ENCODE data around the gene ZKSCAN1.
"Not testable (repeated sequence)": the region's sequence is repeated elsewhere in the genome, so short reads cannot be mapped to it uniquely, and the experiment has no call there.

Gene ZKSCAN1

GRCh38 chr7:100003711-100004661 is 11.4 kb upstream of the ZKSCAN1 start:
- no peak for DNase-seq (ENCODE audit: low read depth)

GRCh38 chr7:100007887-100008286 is 7.5 kb upstream of the ZKSCAN1 start:
- DNase-seq (ENCODE audit: low read depth): no peak

DNA sequence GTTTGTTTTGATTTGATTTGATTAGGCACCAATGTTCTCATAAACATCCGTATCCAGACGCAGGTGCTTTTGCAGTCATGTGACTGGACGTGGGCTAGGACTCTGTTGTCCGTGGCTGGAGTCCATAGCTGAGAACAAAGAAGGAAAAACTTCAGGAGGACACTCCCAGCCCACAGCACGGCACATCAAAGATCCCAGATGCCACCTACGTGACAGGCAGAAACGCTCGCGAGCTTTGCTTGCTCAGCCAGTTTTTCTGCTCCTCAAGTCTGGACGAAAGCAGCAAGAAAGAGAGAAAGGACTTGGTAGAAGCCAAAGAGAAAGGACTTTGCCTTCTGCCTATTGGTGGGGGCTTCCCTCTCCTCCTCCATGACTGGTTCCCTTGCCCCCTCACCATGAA is 6.9 kb upstream of the ZKSCAN1 start:
- no peak for DNase-seq (ENCODE audit: low read depth)

DNA sequence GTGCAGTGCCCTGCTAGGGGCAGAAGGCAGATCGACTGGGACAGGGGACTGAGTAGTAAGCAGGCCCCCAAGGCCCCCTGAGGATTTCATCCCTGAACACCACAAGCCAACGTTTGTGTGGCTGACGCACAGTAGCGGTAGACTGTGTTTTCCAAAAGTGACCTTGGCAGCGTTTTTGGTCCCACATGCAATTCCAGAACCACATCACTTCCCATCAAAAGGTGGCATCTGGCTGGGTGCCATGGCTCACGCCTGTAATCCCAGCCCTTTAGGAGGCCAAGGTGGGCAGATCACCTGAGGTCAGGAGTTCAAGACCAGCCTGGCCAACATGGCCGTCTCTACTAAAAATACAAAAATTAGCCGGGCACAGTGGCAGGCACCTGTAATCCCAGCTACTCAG is 5.4 kb upstream of the ZKSCAN1 start:
- DNase-seq (ENCODE audit: low read depth): not testable (repeated sequence)

DNA sequence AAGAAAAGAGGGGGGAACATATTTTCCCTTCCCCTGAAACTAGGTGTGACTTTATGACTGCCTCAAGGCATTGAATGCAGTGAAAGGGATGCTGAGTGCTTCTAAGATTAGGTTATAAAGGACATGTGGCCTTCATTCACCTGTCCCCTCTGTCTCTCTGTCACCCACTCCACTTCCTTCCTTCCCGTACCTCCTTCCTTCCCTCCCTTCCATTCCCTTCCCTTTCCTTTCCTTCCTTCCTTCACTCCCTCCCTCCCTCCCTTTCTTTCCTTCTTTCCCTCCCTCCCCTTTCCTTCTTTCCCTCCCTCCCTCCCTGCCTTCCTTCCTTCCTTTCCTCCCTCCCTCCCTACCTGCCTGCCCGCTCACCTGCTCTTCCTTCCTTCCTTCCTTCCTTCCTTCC is 4.5 kb upstream of the ZKSCAN1 start:
- no peak for DNase-seq (ENCODE audit: low read depth)

- DNase-seq (ENCODE audit: low read depth): no peak
Measured at GRCh38 chr7:100011516-100011915, 3.9 kb upstream of the ZKSCAN1 start.

GRCh38 chr7:100012385-100013327 is 2.7 kb upstream of the ZKSCAN1 start:
- not testable (repeated sequence) for DNase-seq (ENCODE audit: low read depth)

GRCh38 chr7:100013328-100013676 is 2.1 kb upstream of the ZKSCAN1 start:
- DNase-seq (ENCODE audit: low read depth): no peak

DNA sequence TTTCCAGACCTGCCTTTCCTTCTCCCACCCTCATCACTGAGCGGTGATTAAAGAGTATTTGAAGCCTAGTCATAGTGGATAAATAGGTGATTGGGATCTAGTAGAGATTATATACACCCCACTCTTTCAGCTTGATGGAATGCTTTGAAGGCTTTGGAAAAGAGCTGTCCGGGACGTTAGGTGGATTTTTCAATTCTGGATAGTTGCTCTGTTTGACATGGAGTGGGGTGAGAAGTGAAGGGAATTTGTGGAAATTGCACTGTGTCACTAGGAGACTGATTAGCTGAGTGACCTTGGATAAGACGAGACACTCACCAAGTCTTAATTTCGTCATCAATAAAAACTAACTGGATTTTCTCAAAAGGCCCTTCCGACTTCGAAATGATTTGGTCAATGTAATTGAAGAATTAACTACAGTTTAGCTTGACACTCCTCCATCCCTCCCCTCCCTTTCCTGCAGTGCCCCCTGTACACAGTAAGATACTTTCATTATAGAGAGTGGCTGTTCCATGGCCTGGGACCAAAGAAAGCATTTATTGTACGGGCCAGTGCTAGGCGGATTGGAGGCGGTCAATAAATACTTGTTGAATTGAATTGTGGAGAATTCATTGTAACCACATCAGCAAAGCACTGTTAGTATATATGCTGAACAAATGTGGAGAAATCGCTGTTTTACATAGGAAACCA is 962 bp downstream of the ZKSCAN1 start:
- DNase-seq (ENCODE audit: low read depth): no peak

DNA sequence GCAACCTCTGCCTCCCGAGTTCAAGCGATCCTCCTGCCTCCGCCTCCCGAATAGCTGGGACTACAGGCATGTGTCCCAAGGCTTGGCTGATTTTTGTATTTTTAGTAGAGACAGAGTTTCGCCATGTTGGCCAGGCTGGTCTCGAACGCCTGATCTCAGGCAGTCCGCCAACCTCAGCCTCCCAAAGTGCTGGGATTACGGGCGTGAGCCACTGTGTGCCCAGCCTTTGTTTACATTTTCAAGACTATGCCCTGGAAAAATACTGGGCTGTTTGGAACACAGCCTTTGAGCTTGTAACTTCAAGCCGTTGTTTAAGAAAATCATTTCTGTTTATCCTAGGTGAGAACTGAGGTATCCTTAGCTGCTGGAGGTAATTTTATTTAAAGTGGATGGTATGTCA is 1.9 kb downstream of the ZKSCAN1 start:
- DNase-seq (ENCODE audit: low read depth): no peak

- DNase-seq (ENCODE audit: low read depth): no peak
Measured at GRCh38 chr7:100017875-100018274, 2.5 kb downstream of the ZKSCAN1 start.

GRCh38 chr7:100019908-100020307 is 4.5 kb downstream of the ZKSCAN1 start:
- no peak for DNase-seq (ENCODE audit: low read depth)

DNA sequence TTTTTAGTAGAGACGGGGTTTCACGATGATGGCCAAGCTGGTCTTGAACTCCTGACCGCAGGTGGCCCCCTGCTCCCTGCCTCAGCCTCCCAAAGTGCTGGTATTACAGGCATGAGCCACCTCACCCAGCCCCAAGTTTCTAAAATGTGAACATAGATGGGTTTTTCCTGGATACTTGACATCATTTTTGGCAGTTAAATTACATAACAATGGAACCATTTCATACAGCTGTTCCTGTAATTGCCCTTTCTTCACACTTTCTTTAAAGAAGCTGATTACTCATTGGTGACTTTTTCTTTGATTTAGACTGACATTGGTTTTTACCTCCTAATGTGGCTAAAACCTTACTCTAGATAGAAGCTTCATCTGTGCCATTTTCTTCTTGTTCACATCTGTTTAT is 5.9 kb downstream of the ZKSCAN1 start:
- DNase-seq (ENCODE audit: low read depth): no peak

- no peak for DNase-seq (ENCODE audit: low read depth)
Measured at GRCh38 chr7:100022621-100023020, 7.2 kb downstream of the ZKSCAN1 start.

DNA sequence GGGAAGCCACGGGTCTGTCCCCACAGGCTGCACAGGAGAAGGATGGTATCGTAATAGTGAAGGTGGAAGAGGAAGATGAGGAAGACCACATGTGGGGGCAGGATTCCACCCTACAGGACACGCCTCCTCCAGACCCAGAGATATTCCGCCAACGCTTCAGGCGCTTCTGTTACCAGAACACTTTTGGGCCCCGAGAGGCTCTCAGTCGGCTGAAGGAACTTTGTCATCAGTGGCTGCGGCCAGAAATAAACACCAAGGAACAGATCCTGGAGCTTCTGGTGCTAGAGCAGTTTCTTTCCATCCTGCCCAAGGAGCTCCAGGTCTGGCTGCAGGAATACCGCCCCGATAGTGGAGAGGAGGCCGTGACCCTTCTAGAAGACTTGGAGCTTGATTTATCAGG is 8.1 kb downstream of the ZKSCAN1 start:
- no peak for DNase-seq (ENCODE audit: low read depth)

DNA sequence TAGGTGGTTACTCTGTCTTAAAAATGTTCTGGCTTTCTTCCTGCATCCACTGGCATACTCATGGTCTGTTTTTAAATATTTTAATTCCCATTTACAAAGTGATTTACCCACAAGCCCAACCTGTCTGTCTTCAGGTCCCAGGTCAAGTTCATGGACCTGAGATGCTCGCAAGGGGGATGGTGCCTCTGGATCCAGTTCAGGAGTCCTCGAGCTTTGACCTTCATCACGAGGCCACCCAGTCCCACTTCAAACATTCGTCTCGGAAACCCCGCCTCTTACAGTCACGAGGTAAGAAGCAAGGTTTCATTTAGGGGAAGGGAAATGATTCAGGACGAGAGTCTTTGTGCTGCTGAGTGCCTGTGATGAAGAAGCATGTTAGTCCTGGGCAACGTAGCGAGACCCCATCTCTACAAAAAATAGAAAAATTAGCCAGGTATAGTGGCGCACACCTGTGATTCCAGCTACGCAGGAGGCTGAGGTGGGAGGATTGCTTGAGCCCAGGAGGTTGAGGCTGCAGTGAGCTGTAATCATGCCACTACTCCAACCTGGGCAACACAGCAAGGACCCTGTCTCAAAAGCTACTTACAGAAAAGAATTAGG is 8.7 kb downstream of the ZKSCAN1 start:
- DNase-seq (ENCODE audit: low read depth): no peak

DNA sequence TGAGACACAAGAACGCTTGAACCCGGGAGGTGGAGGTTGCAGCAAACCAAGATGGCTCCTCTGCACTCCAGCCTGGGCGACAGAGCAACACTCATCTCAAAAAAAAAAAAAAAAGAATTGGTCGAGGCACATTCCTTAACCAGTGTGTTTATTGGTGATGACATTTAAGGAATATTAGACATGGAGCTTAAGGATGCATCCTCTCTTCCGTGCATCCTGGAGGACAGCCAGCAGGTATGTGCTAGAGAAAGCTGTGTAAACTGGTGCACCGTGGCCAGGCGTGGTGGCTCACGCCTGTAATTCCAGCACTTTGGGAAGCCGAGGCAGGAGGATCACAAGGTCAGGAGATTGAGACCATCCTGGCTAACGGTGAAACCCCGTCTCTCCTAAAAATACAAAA is 11.8 kb downstream of the ZKSCAN1 start:
- no peak for DNase-seq (ENCODE audit: low read depth)

DNA sequence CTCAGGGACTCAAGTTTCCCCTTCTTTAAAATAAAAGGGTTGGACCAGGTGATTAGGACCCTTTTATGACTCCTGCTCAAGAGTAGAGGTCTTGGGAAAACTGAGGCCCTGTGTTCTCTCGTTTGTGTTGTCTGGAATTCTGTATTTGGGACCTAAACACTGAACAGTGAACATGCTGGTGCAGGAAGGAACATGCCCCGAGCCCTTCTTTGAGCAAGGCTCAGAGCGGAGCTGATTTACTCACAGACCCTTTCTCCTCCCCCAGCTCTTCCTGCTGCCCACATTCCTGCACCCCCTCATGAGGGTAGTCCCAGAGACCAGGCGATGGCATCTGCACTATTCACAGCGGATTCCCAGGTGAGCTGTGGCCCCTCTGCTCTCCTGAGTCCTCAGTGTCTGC is 14.2 kb downstream of the ZKSCAN1 start:
- no peak for DNase-seq (ENCODE audit: low read depth)

DNA sequence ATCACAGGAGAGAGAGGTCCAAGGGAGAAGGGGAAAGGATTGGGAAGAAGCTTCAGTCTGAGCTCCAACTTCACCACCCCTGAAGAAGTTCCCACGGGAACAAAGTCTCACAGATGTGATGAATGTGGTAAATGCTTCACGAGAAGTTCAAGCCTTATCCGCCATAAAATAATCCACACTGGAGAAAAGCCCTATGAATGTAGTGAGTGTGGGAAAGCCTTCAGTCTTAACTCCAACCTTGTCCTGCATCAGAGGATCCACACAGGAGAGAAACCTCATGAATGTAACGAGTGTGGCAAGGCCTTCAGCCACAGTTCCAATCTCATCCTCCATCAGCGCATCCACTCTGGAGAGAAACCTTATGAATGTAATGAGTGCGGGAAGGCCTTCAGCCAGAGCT is 18.1 kb downstream of the ZKSCAN1 start:
- DNase-seq (ENCODE audit: low read depth): no peak

- DNase-seq (ENCODE audit: low read depth): no peak
Measured at GRCh38 chr7:100034871-100035510, 19.6 kb downstream of the ZKSCAN1 start.

- DNase-seq (ENCODE audit: low read depth): no peak
Measured at GRCh38 chr7:100035876-100036275, 20.5 kb downstream of the ZKSCAN1 start.
